H54 (cell line): Measurements from ENCODE around the gene SMG7.
A peak's percentile ranks its signal among the peaks of the same experiment; 100 is the strongest.

Source experiments
- DNase-seq: peaks from one replicate; pipeline ENCODE4 v3.0.0; 2011; ENCODE audit warnings: low spot score, mixed read lengths; ENCODE audit not compliant: insufficient read length
- FAIRE-seq: peaks from 3 replicates; lab custom pipeline; 2011; peaks lifted over from hg19 to GRCh38; lab: Jason Lieb, UNC
- POLR2A ChIP-seq: IDR thresholded peaks from 2 replicates; pipeline ENCODE4 v1.6.1; 2011; ENCODE audit warnings: low read depth, mild to moderate bottlenecking, low read length

The SMG7 gene

GRCh38 chr1:183480971-183481441, 8.7 kb downstream of the SMG7 start:
- FAIRE-seq = peak; percentile 84
- TF ChIP-seq POLR2A = no peak

GRCh38 chr1:183483224-183483623, 10.9 kb downstream of the SMG7 start:
- no peak for TF ChIP-seq POLR2A
- no peak for FAIRE-seq
- DNase-seq = no peak

More at GRCh38 chr1:183480971-183481441, 8.7 kb downstream of the SMG7 start:
- no peak for DNase-seq

- TF ChIP-seq POLR2A = no peak
- FAIRE-seq (no peak), DNase-seq (no peak)
Measured at GRCh38 chr1:183484254-183484653, 12.0 kb downstream of the SMG7 start.

GRCh38 chr1:183484851-183485250, 12.6 kb downstream of the SMG7 start:
- FAIRE-seq (peak; percentile 36), DNase-seq (no peak)
- TF ChIP-seq POLR2A = no peak

GRCh38 chr1:183487674-183488442, 15.6 kb downstream of the SMG7 start:
- FAIRE-seq = peak; percentile 50
- TF ChIP-seq POLR2A = no peak
- no peak for DNase-seq

- FAIRE-seq (no peak), DNase-seq (no peak)
- no peak for TF ChIP-seq POLR2A
Measured at GRCh38 chr1:183490932-183491331, 18.6 kb downstream of the SMG7 start.

GRCh38 chr1:183493540-183494245, 21.4 kb downstream of the SMG7 start:
- DNase-seq (no peak), FAIRE-seq (peak; percentile 15)
- no peak for TF ChIP-seq POLR2A

- no peak for TF ChIP-seq POLR2A
- DNase-seq = no peak
- FAIRE-seq = no peak
Measured at GRCh38 chr1:183495420-183495819, 23.1 kb downstream of the SMG7 start.

- TF ChIP-seq POLR2A = no peak
- no peak for DNase-seq
- FAIRE-seq = no peak
Measured at GRCh38 chr1:183497218-183497617, 24.9 kb downstream of the SMG7 start.

- peak; percentile 81 for FAIRE-seq
- no peak for DNase-seq
- TF ChIP-seq POLR2A = no peak
Measured at GRCh38 chr1:183498342-183498991, 26.2 kb downstream of the SMG7 start.

- TF ChIP-seq POLR2A = no peak
- no peak for FAIRE-seq
- no peak for DNase-seq
Measured at GRCh38 chr1:183505454-183506089, 33.3 kb downstream of the SMG7 start.

- no peak for TF ChIP-seq POLR2A
- FAIRE-seq (no peak), DNase-seq (no peak)
Measured at GRCh38 chr1:183506561-183506960, 34.3 kb downstream of the SMG7 start.

- DNase-seq = no peak
- no peak for TF ChIP-seq POLR2A
- FAIRE-seq = no peak
Measured at GRCh38 chr1:183508694-183509093, 36.4 kb downstream of the SMG7 start.
